A673 (cell line): ENCODE measurements around the gene FAM83D.

Experiments
- EZH2 ChIP-seq: fragments of 200-600 bp; sonication (generic); IDR thresholded peaks from 2 replicates; pipeline ENCODE4 v1.6.1; 2017; ENCODE audit warnings: borderline replicate concordance, low read depth, mild to moderate bottlenecking, mixed read lengths, antibody characterized with exemption, low read length; ENCODE audit not compliant: poor library complexity, severe bottlenecking
- TF ChIP-seq, protein P1 (sequence below): fragments of 300-800, 200-600 bp; sonication (generic); conservative IDR thresholded peaks from 2 replicates; pipeline ENCODE4 v1.5.1; 2017; ENCODE audit warnings: low read depth, mild to moderate bottlenecking, antibody characterized with exemption, low read length, moderate library complexity, mixed read lengths

DNA sequence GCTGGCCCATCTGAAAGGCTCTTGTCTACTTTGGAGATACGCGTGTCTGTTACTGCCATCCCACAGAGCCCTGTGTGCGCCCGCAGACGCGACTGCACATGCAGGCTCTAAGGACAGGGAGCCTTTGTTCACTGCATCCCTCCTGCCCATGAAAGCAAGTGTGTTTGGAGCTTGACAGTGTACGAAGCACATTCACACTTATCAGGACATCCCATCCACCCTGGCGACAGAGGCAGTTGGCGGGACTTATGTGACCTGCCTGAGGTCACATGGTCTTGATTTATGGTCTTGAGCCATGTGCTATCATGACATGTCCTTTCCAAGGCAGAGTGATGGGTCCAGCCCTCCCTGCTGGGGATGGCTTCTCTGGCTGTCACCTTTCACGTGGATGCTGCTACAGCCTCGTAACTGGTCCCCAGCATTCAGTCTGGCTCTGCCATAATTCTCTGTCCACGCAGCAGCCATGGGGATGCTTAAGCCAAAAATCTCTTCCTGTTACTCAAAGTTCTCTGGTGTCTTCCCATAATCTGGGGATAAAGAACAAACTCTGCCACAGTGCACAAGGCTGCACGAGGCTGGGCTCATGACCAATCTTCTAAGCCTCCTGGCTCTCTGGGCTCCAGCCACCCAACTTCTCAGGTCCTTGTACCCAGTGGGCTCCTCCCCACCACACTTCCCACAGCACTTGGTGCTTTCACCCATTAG, 36.3 kb upstream of the FAM83D start:
- TF ChIP-seq, protein P1, sequence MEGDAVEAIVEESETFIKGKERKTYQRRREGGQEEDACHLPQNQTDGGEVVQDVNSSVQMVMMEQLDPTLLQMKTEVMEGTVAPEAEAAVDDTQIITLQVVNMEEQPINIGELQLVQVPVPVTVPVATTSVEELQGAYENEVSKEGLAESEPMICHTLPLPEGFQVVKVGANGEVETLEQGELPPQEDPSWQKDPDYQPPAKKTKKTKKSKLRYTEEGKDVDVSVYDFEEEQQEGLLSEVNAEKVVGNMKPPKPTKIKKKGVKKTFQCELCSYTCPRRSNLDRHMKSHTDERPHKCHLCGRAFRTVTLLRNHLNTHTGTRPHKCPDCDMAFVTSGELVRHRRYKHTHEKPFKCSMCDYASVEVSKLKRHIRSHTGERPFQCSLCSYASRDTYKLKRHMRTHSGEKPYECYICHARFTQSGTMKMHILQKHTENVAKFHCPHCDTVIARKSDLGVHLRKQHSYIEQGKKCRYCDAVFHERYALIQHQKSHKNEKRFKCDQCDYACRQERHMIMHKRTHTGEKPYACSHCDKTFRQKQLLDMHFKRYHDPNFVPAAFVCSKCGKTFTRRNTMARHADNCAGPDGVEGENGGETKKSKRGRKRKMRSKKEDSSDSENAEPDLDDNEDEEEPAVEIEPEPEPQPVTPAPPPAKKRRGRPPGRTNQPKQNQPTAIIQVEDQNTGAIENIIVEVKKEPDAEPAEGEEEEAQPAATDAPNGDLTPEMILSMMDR, result no peak
- no peak for TF ChIP-seq EZH2
